Smooth muscle cell (in vitro differentiated cells): Measurements from ENCODE around the gene CARHSP1. TPM values are rescaled to one million over a fixed set of nuclear protein-coding genes. Genes with fewer than 3 reads are reported as not detected.

Source experiments
- DNase-seq: peaks from one replicate; lab custom pipeline; 2025; ENCODE audit not compliant: unreplicated experiment; lab: John Stamatoyannopoulos, UW
- H2AFZ ChIP-seq: fragments of 200-600 bp; sonication (generic); 2 replicates; pipeline ENCODE4 v1.6.0; 2016; ENCODE audit warnings: antibody characterized with exemption, low read depth, mild to moderate bottlenecking
- H3F3A ChIP-seq: fragments of 200-600 bp; sonication (generic); 2 replicates; pipeline ENCODE4 v1.6.0; 2017; ENCODE audit warnings: antibody characterized with exemption, low read depth
- H3K27ac ChIP-seq: fragments of 200-600 bp; sonication (generic); 2 replicates; pipeline ENCODE4 v1.5.1; 2016; ENCODE audit warnings: low read depth, mild to moderate bottlenecking
- H3K27me3 ChIP-seq: fragments of 200-600 bp; sonication (generic); 2 replicates; pipeline ENCODE4 v1.6.1; 2016; ENCODE audit warnings: low read depth, mild to moderate bottlenecking
- H3K36me3 ChIP-seq: fragments of 200-600 bp; sonication (generic); 2 replicates; pipeline ENCODE4 v1.5.1; 2016; ENCODE audit warnings: low read depth
- H3K4me1 ChIP-seq: fragments of 200-600 bp; sonication (generic); 2 replicates; pipeline ENCODE4 v1.5.1; 2016; ENCODE audit warnings: low read depth
- H3K4me2 ChIP-seq: fragments of 200-600 bp; sonication (generic); 2 replicates; pipeline ENCODE4 v1.6.0; 2016; ENCODE audit warnings: mild to moderate bottlenecking
- H3K4me3 ChIP-seq: fragments of 200-600 bp; sonication (generic); 2 replicates; pipeline ENCODE4 v1.5.1; 2016; ENCODE audit warnings: mild to moderate bottlenecking
- H3K79me2 ChIP-seq: fragments of 200-600 bp; sonication (generic); 2 replicates; pipeline ENCODE4 v1.6.0; 2016; ENCODE audit warnings: low read depth, mild to moderate bottlenecking
- H3K9ac ChIP-seq: fragments of 200-600 bp; sonication (generic); 2 replicates; pipeline ENCODE4 v1.6.0; 2016; ENCODE audit warnings: low read depth
- H3K9me3 ChIP-seq: fragments of 200-600 bp; sonication (generic); replicated peaks from 2 replicates; pipeline ENCODE4 v1.5.1; 2016; ENCODE audit warnings: low read depth
- H4K20me1 ChIP-seq: fragments of 200-600 bp; sonication (generic); 2 replicates; pipeline ENCODE4 v1.6.0; 2016; ENCODE audit warnings: low read depth
- CTCF ChIP-seq: fragments of 200-600 bp; sonication (generic); IDR thresholded peaks from 2 replicates; pipeline ENCODE4 v1.5.1; 2017; ENCODE audit warnings: borderline replicate concordance, mild to moderate bottlenecking, antibody characterized with exemption; ENCODE audit not compliant: insufficient read depth, poor library complexity, severe bottlenecking
- WGBS: methylation state at CpG from one replicate; pipeline ENCODE4 v1.1.7; 2016; ENCODE audit warnings: low lambda C conversion rate; 5-methylcytosine and 5-hydroxymethylcytosine counted together
- polyA plus RNA-seq: library from polyadenylated mRNA; unstranded; fragments of >200 nt; fragmentation: Nextera tagmentation; extraction: Ambion mirVana; gene quantifications from 2 replicates; pipeline ENCODE4 v1.2.1, GENCODE V29; 2016
- total RNA-seq: library from RNA; depleted of rRNA; stranded (reverse); fragments of >200 nt; gene quantifications from 2 replicates; pipeline ENCODE4 v1.2.3, GENCODE V29; 2014

CARHSP1 gene
- total and polyA plus RNA-seq, 2 experiments from 2014 or later = 62.6 to 94.0 TPM

DNA sequence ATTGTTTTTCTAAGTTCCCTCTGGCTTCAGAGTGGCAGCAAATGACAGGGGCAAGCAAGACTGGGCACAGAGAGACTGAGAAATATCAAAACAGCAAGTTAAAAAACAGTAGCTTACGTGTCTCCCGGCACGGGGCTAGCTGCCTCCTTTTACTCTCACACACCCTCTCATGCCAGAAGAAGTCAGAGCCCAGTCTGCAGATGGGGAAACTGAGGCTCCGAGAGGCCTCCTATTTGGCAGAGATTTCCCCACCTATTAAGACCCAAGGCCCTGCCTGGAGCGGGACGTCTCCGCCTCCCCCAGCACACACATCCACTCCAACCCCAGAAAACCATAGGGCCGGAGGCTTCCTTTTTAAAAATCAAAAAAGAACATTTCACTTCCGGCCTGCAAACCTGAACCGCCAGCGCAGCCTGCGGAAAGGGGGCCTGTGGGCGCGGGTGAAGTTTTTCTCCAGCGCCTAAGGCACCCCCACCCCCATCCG, 832 bp downstream of the CARHSP1 start:
- H2AFZ ChIP-seq = no peak overlapping the region
- H3K27ac ChIP-seq = peak overlapping the region; percentile 36
- H3K9ac ChIP-seq = peak overlapping the region; percentile 62
- H3K9me3 ChIP-seq = no peaks in the 10 kb centered on the region
- H3K4me1 ChIP-seq = peaks cover 22% of the 10 kb centered on the region
- H3K36me3 ChIP-seq = no peaks in the 10 kb centered on the region
- 2% methylated on average over 16 of the region's 16 CpGs for WGBS
- peaks cover 43% of the 10 kb centered on the region for H3K79me2 ChIP-seq
- TF ChIP-seq CTCF = no peak
- H3K4me2 ChIP-seq = peak overlapping the region; percentile 95
- no peaks in the 10 kb centered on the region for H3K27me3 ChIP-seq
- no peak for DNase-seq
- peaks cover 45% of the 10 kb centered on the region for H4K20me1 ChIP-seq
- H3F3A ChIP-seq = no peaks in the 10 kb centered on the region
- peak overlapping the region; percentile 96 for H3K4me3 ChIP-seq

DNA sequence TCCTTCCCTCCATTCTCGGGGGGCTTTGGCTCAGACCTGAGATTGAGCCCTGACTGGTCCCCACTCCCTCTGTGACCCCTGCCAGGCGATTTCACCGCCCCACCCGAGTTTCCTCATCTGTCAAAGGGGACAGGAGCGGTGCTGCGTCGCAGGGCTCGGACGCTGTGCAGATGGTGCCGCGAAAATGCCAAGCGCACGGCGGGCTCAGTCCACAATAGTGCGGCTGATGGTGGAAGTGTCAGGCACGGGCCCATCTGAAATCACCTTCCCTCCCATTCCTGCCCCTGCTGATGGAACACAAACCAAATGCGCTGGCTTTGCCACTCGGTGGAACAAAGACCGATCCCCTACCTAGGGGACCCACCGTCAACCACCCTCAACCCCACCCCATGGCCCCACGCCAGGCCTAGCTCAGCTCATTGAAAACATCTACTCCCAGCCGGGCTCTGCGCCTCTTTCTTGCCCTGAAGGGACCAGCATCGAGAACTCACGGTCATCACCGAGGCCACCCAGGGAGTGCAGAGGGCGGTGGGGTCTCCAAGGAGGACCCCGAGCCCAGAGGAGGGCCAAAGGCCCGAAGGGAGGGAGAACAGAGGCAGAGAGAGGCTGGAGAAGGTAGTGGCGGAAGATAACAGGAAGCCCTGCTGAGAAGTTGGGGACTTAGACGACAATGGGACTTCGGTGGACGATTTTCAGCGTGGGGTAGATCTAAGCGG, 1.4 kb downstream of the CARHSP1 start:
- TF ChIP-seq CTCF = no peak

DNA sequence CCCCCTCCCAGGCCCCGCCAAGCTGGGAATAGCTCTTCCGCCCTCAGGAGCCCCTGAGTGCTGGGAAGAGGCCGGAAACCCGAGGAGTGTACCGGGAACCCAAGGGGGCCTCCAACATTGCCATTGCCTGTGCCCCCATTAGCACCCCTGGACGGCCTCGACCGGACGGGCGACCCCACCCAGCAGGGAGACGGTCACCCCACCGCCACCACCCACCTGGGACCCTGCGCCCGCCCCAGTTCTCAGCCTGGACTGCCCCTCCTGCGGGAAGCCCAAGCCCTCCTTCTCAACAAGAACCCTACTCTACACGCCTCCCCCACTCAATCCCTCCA, 2.0 kb downstream of the CARHSP1 start:
- peaks cover 52% of the 10 kb centered on the region for H3K79me2 ChIP-seq
- H3K36me3 ChIP-seq = no peaks in the 10 kb centered on the region
- no peak for DNase-seq
- no peak overlapping the region for H2AFZ ChIP-seq
- no peaks in the 10 kb centered on the region for H3K27me3 ChIP-seq
- peak overlapping the region; percentile 95 for H3K4me2 ChIP-seq
- H4K20me1 ChIP-seq = peaks cover 57% of the 10 kb centered on the region
- H3K9ac ChIP-seq = peak overlapping the region; percentile 62
- H3K27ac ChIP-seq = no peak overlapping the region
- WGBS = 9% methylated on average over 14 of the region's 16 CpGs
- TF ChIP-seq CTCF = no peak
- peaks cover 22% of the 10 kb centered on the region for H3K4me1 ChIP-seq
- peak overlapping the region; percentile 96 for H3K4me3 ChIP-seq
- no peaks in the 10 kb centered on the region for H3K9me3 ChIP-seq
- H3F3A ChIP-seq = peaks cover 7% of the 10 kb centered on the region

More for the DNA sequence above, 1.4 kb downstream of the CARHSP1 start:
- H3K9me3 ChIP-seq = no peaks in the 10 kb centered on the region
- no peaks in the 10 kb centered on the region for H3K36me3 ChIP-seq
- peak; percentile 41 for DNase-seq
- H3K4me1 ChIP-seq = peaks cover 22% of the 10 kb centered on the region
- peak overlapping the region; percentile 62 for H3K9ac ChIP-seq
- H3F3A ChIP-seq = peaks cover 3% of the 10 kb centered on the region
- H3K4me3 ChIP-seq = peak overlapping the region; percentile 96
- H3K27me3 ChIP-seq = no peaks in the 10 kb centered on the region
- H4K20me1 ChIP-seq = peaks cover 51% of the 10 kb centered on the region
- 4% methylated on average over 35 of the region's 35 CpGs for WGBS
- H3K79me2 ChIP-seq = peaks cover 48% of the 10 kb centered on the region
- H3K4me2 ChIP-seq = peak overlapping the region; percentile 95
- no peak overlapping the region for H2AFZ ChIP-seq
- peak overlapping the region; percentile 36 for H3K27ac ChIP-seq
